ENCODE results near the gene ZBTB46.
"Not testable (repeated sequence)": the region's sequence is repeated elsewhere in the genome, so short reads cannot be mapped to it uniquely, and the experiment has no call there.

ZBTB46 gene

DNA sequence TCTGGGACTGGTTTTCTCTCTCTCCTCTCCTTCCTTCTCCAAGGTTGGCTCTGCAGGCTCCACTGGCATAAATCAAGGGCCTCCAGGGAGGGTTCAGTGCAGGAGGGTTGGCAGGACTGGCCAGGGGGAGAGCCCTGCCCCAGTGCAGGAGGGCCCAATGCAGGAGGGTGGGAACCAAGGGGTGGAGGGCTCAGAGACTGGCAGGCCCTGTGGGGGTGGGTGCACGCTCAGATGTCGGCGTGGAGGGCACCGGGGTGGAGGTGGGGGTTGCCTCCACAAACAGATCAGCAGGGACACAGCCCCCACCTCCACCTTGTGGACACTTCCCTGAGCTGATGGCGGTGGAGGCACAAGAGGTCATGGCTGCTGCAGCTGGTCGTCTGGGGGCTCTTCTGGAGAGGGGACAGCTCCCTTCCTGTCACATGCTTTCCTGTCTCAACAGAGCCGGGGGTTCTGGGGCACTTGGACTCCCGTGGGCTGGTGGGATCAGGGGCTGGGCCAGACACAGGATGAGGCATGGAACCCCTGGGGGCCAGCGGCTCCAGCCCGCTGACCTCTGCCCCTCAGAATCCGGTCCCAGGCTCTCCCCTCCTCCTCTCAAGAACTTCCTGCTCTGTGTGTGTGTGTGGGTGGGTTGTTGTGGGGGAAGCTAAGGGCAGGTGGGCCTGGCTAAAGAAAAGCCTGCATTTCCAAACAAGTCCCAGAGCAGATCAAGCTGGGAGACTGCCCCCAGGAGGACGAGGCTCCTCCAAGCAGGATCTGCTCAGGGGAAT lies 27.5 kb upstream of the ZBTB46 start:
- DNase-seq: no peak

DNA sequence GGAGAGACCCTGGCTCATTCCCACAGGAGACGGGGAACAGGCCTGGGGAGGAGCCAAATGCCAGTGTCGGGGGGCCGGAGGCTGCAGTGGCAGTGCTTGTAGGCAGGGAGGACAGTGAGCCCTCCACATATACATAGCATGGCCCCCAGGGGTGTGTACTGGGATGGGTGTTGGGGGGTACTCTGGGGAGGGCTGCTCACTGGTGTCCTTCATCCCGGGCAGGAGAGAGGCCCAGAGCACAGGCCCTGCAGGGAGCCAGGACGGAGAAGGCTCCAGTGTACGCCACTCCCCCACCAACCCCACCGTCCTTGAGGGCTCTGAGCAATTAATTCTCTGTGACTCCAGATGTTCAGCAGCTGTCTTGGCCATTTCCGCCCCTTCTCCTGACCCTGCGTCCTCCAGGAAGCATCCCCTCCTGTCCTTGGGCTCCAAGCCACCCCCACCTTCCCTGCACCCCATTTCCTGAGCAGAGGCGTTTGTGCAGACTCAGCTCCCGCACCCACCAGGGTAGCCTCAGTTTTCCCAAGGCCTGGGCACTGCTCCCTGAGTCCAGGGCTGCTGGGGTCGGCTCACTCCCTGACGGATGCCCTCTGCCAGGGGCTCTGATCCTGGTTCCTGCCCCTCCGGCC lies 26.8 kb upstream of the ZBTB46 start:
- DNase-seq: no peak

DNA sequence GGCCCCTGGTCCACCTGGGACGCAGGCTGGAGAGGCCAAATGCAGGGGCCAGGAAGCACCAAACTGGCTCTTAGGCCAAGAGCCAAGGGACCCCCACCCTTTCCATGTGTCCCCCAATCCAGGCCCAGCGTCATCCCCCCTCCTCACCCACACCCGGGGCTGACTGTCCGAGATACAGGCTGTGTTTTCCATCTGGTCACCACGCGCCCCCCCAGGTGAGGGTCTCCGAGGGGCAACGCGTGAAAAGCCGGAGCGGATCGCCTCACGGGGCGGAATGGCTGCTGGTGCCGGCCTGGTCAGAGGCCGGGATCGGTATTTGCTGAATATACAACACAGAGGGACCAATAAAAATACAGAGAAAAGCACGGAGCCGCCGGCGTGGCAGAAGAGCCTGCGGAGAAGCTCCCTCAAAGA lies 25.0 kb upstream of the ZBTB46 start:
- no peak for DNase-seq

- DNase-seq: no peak
These were observed 24.5 kb upstream of the ZBTB46 start for GRCh38 chr20:63855363-63856097.

DNA sequence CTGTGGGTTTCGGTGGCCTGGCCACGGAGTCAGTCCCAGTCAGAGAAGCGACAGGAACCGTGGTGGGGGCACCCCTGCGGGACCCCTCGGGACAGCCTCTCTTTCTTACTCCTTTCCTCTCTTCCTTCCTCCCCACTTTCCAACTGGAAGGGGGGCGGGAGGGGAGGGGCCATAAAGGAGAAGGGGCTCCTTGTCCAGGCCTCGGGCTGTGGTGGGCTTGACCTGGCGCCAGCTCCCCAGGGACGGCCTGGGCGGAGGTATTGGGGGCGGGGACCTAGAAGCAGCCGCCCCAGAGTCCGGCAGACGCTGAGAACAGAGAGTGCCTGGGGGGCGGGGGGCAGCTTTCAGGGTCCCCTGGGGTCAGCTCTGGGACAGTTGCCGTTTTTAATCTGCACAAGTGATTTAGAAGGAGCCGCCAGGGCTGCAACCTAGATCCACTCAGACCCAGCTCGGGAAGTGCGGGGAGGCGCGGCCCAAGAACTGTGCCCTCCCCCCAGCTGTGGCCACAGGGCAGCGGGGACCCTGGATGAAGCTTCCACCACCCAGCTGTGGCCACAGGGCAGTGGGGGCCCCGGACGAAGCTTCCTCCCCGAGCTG lies 23.8 kb upstream of the ZBTB46 start:
- no peak for DNase-seq

DNA sequence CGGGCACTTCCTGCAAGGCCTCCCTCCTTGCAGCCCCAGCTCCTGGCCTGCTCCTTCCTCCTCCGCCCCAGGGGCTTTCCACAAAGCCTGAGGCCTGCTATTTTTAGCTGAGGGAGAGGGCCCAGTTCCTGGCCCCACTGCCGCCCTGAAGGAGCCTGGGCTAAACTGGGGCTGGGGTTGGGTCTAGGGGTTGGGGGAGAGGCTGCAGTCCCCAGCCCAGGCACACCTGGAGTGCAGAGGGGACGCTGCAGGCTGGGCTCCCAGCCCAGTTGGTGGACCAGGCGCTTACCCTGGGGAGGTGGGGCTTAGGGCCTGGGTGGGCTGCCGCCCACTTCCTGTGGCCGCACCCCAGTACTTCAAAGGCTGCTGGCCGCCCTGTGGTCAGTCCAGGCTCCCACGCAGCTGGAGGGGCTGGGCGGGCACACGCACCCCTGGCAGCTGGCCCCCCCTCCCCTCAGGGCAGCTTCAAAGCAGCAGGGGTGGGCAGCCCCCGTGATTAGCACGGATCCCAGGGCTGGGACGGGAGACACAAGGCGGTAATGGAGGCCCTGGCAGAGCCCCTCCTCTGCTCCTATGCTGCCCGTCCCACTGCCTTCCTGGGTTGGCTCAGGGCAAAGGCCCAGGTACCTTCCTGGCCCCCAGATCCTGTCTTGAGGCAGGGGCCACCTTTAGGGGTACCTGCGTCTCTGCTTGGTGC lies 23.2 kb upstream of the ZBTB46 start:
- DNase-seq: no peak

DNA sequence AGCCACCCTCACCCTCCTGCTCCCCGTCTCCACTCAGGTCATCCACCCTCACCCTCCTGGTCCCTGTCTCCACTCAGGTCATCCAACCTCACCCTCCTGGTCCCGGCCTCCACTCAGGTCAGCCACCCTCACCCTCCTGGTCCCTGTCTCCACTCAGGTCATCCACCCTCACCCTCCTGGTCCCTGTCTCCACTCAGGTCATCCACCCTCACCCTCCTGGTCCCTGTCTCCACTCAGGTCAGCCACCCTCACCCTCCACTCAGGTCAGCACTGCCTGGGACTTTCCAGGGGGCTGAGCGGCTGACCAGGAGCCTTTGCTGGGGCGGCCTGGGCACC lies 22.6 kb upstream of the ZBTB46 start:
- not testable (repeated sequence) for DNase-seq

- DNase-seq: not testable (repeated sequence)
These were observed 20.5 kb upstream of the ZBTB46 start for GRCh38 chr20:63851548-63851943.

GRCh38 chr20:63850689-63851547 lies 19.9 kb upstream of the ZBTB46 start:
- DNase-seq: no peak

GRCh38 chr20:63848003-63848911 lies 17.2 kb upstream of the ZBTB46 start:
- no peak for DNase-seq

- no peak for DNase-seq
These were observed 16.4 kb upstream of the ZBTB46 start for GRCh38 chr20:63847237-63848002.

- no peak for DNase-seq
These were observed 15.8 kb upstream of the ZBTB46 start for GRCh38 chr20:63846888-63847236.

- DNase-seq: no peak
These were observed 15.2 kb upstream of the ZBTB46 start for GRCh38 chr20:63846128-63846771.

DNA sequence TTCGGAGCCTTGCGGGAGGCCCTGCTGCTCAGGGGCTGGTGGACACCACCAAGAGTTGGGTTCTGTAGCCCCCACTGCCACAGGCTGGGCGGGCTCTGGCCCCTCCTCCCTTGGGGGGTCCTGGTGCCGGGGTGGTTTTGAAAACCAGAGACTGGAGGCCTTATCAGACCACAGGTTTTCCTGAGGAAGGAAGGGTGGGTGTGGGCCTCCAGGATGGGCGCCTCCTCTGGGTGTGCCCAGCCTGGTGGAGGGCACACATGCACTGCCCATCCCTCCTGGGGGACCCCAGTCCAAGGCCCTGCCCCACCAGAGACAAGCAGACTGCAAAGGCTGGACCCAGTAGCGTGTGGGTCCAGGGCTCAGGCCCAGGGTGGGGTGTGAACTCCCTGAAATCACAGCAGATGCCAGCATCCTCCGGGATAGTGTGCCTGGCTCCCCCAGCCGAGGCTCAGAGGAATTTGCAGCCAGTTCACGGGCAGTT lies 13.5 kb upstream of the ZBTB46 start:
- no peak for DNase-seq

GRCh38 chr20:63843778-63844177 lies 12.7 kb upstream of the ZBTB46 start:
- no peak for DNase-seq

GRCh38 chr20:63843222-63843621 lies 12.2 kb upstream of the ZBTB46 start:
- no peak for DNase-seq

DNA sequence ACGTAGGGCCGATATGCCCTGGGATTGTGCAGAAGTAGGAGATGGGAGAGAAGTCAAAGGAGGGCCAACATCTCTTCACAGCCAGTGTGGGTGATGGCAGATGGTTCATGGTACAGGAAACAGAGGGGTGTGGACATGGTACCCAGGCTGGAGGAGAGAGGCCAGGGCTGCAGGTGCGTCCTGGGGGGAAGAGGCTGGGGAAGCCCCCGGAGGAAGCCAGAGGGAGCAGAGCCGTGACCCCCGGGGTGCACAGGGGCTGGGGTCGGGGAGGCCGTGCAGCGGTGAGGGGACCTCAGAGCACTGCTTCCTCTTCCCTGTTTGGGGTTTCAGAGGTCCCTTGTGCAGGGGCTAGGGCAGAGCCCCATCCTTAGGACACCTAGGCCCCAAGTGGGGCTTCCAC lies 11.2 kb upstream of the ZBTB46 start:
- DNase-seq: no peak

- DNase-seq: no peak
These were observed 9.4 kb upstream of the ZBTB46 start for GRCh38 chr20:63840405-63840828.

- DNase-seq: no peak
These were observed 8.6 kb upstream of the ZBTB46 start for GRCh38 chr20:63839620-63840019.
